ENCODE results near the gene ATP2B1.
A peak's percentile ranks its signal among the peaks of the same experiment; 100 is the strongest.

The ATP2B1 gene

DNA sequence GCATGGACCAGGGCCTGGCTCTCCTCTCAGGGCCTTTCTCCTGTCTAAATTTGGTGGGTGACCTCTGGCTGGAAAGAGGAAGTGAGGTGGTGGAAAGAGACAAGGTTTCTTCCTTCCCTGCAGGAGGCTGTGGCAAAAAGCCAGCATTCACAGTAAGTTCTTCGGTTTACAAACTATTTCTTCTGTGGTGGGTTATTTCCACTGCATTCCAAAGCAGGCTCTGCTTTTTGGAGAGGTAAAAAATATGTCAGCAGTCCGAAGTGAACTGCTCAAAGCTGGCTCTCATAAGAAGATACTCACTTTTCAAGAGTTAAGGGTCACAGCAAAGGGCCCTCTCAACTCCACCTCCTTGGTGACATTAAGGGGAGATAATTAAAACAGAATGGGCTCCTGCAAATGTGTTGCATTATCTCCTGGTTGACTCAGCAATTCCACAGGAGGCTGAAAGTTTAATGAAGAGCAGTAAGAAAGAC is 133.9 kb downstream of the ATP2B1 start:
- DNase-seq, result no peak

DNA sequence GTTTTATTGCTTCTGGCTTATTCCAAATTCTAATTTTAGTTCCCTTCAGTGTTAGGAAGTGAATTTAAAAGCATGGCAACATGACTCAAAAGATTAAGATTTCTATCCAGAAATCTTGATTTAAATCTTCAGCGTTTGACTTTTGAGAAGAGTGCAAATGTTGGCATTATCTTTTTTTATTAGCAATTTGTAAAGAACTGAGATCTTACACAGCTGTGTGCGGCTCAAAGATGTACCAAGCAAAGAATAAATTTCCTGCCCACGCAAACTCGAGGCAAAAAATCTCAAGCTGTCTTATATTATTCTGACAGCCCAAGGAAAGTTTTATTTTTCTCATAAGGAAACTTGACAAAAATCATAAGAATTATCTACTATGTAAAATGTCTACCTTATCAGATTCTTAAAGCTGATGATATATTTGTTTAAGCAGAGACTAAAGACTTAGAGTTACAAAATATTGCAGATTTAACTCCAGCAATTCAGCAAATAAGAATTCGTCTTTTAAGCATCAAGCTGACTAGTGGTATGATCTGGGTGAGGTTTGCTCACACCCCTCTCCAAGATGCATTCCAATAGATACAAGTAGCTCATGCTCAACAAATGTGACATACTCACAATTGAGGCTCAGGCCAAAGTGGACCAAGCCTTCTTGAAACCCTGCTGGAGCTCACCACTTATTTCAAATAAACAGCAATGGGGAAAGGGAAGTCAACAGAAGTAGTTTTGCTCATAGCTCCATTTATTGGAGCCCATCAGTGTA is 135.4 kb downstream of the ATP2B1 start:
- DNase-seq, result no peak

DNA sequence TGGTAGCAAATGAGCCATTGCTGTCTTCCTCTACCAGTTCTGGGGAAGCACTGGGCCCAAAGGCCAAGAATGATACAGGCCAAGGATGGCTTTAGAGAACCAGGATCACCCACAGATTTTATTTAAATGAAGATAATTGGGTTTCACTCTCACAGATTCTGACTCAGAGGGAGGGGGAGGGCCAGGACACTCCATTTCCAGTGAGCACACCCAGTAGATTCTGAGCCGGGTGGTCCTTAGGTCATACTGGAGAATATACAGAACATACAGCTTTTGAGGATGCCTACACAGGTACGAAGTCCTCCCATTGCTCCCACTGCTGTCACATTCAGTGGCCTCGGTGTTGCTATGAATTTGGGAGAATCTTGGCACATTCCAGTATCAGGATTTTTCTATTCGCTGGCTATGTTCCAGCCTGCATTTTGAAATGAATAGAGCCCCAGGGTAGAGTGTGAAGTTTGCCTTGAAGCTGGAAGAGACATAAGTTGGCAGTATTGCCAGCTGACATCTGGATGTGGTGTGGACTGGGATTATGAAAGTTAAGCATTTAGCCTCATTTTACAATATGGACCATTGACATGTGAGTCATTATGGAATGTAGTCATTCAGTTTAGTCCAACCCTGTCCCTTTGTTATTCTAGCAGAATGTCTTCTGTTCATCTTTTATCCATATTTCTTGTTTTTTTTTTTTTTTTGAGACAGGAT is 137.0 kb downstream of the ATP2B1 start:
- DNase-seq, result no peak

DNA sequence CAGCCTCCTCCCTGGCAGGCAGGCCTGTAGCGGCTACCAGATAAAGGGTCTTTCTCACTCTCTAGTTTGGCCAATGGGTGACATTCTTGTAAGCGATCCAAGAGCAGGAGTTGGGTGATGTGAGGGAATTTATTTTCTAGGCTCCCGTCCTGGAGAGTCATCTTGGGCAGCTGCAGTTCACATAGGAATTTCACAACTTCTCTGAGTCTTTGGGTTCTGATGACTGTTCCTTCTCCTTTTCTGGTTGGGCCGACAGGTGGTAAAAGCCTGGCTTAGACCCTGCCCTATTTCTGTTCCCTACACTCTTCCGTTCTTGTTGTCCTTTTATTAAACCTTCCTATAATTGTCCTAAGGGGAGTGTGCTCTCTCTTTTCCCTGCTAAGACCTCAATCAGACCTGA is 140.2 kb downstream of the ATP2B1 start:
- DNase-seq, result no peak

DNA sequence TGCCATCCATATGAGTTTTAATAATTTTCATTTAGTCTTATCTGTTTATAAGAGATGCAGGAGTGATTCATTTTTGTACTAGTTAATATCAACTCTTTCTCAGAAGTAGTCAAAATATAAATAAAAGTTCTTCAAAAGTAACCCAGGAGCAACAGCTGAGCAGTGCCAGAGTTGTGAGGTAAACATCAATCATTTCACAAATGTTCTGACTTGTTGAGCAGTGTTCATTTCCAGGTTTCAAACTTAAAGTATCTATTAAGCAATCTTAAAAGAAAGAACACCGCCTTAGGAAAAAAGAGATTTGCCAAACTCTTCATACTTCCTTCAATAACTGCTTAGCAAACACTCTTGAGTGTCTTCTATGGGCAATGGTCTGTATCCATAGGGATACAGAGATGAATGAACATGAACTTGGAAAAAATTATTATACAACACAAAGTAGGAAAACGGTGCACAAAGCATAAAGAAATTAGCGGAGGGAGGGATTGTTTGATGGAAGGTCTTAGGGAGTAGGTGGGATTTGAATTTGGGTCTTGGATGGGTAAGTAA is 140.9 kb downstream of the ATP2B1 start:
- no peak for DNase-seq

DNA sequence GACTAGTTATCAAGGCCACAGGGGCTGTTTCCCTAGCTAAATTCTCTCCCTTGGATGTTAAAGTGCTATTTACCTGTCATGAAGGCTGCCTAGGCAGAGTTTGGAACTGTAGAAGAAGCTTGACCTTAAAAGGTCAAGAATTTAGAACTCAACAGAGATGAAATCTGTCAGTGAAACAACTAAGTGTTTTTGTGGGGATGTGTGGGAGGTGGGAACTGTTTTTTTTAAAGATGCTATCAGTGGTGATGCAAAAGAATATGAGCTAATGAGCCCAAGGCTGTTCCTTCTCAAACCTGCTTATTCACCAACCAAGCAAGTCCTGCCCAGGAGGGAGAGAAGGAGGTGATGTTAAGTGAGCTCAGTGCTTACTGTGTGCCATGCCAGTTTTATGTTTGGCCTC is 142.0 kb downstream of the ATP2B1 start:
- no peak for DNase-seq

DNA sequence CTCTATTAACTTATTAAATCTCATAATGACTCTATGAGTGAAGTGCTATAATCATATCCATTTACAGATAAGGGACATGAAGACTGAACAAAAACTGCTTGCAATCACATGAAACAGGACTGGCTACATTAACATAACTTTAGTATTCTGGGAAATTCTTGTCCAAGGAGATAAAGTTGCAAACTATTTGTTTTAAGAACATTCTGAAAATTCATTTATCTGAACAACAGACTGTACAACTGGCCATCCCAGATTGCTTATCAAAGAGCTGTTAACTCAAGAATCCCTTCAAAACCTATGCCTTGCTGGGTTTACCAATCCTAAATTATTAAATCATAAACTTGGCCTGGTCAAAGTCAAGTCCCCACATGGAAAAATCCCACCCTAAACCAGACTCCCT is 143.6 kb downstream of the ATP2B1 start:
- no peak for DNase-seq

DNA sequence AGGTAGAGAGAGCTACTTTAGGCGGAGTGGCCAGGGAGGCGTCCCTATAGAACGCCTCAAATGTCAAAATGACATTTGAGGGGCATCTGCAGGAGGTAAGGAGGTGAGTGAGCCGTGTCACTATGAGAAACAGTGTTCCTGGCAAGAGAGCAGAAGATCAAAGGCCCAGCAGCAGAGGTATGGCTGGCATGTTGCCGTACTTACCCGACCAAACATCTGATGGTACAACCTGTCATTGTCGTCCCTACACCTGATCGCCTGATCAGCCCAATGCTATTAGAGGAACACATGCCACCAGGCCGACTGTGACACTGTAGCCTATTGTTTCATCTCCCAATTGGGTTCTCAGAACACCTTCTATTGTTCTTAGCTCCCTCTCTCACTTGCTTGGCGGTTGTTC is 148.9 kb downstream of the ATP2B1 start:
- no peak for DNase-seq

DNA sequence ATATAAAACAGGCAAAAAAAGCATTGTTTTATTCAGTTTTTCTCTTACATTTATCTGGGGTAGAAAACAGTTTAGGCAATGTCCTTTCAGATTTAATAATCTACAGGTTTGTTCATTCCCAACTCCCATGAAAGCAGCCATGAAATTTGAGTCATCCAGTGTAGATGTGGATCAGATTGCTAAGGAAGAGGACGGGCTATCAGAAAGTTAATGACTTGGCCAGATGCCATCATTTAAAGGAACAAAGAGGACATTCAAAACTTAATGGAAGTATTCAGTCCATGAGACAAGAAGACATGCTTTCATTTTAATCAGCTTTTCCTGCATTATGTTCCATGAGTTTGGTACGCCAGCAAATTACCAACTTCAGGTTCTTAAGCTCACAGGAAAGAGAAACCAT is 151.7 kb downstream of the ATP2B1 start:
- no peak for DNase-seq

DNA sequence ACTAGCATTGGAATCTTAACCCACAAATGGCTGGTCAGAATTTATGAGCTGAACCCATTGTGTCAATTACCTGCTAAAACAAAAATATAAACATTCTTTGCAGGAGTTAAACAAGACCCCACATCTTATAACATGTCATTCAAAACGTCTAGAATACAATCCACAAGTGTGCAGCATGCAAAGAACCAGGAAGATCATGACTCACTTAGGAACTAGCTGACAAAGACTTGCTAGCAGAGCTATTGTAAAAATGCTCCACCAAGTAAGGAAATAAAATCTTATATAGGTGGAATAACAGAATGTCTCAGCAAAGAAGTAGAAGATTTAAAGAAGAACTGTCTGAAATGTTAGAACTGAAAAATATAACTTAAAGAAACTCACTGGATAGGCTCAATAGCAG is 156.3 kb downstream of the ATP2B1 start:
- no peak for DNase-seq

DNA sequence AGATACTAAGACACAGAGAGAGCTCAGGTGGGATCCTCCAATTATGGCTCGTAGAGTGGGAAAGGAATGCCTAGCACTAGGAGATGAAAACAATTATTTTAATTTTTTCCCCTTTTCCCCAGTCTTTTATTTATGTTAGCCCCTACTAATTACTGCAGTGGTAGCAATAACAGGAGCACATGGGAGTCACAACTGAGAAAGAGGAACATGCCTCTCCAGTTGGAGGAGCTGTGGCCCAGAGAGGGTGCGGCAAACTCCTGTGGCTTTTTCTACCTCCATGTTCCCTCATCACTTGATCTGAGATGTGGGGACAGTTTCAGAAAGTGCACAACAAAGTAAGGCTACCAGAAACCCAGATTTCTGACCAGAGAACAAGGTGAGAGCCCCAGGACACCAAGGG is 156.9 kb downstream of the ATP2B1 start:
- no peak for DNase-seq

DNA sequence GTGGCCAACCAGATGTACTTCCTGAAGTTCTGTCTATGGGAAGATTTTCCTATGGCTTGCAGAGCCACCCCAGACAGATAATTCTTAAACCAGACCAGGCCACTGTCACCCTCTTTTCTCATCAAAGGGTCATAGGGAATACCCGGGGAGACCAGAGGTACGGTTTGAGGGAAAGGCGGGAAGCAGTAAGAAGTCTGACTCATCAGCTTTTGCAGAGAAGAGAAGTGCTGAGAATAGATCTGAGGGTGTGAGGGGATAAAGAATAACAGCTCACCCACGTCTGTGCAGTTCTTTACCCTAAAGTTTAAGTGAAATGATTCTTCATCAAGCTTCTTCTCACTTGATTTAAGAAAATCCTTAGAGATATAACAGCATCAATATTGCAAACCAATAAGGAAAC is 161.5 kb downstream of the ATP2B1 start:
- DNase-seq, result no peak

DNA sequence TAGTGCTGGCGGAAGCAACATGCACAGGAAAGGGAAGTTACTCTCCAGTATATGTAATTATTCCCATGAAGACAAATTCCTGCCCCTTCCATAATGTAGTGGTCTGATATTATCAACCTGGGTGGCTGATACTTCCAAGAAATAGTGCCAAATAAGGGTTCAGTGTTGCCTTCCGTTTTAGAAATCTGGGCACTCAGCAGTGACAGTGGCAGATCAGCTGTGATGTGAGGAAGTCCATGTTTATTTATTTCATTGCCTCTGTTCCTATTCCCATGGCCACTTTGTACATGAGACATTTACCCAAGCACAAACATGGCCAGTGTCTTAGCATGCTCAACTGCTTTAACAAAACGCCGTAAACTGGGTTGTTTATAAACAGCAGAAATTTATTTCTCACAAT is 162.5 kb downstream of the ATP2B1 start:
- no peak for DNase-seq

DNA sequence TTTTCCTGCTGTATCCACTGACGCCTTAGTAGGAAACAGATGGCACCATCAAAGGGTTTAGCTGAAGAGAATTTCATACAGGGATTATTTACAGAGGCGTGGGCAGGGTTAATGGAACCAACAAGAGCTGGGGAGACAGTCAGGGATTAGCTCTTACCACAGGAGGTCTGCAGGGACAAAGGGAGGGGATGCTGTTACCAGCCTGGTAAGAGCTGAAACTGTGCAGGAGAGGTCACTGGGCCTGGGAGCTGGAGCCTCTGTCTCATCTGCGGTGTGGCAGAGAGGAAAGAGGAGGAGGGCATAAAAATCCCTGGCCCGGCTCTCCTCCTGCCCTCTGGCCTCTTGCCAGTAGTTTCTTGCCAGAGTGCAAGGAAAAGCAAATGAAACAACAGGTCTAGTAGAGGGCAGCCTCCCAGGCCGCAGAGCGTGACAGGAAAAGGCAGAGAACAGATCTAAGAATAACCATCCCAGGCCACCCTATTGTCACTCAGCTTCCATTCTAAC is 163.9 kb downstream of the ATP2B1 start:
- DNase-seq, result peak; percentile 82

DNA sequence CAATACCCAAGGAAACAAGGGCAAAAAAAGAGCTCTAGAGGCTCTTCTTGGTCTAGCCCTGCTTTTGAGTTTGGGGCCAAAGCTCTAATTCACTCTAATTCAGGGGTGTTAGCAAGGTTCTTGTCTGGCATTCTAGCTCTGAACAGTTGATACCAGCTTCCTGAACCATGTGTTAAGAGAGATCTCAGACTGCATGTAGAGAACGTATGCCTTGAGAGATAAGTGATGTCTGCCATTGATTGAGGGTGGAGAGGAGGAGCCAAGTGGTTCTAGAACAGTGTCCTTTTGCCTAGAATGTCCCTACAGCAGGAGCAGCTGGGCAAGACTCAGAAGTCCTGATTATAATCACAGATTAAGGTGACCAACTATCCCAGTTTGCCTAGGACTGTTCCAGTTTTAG is 164.6 kb downstream of the ATP2B1 start:
- peak; percentile 17 for DNase-seq

DNA sequence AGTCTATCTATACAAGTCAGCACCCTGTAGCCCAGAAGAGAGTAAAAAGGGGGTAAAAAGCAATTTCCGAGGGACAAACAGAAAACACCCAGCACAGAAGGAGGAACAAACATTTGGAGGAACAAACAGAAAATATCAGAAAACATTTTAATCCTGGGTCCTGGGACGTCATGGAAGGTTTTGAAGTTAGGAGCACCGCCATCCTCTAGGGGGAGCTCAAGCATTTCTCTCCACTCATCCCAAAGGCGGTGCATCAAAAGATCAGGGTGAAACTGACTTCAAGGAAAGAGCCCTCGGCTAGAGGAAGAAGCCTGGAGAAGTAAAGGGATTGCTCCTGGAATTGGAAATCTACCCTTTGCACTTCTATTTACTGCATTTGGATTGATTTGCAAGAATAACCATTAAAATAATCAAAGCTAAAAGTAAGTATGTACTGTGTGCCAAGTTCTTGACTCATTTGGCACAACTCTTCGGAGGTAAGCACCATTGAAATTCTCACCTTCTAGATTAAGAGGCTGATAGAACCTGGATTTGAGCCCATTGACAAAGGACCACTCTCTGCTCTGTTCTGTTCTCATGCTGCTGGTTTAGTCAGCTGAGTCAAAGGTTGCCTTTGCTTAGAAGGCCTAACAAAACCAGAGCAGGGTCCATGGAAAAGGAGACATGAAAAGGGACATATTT is 165.6 kb downstream of the ATP2B1 start:
- peak; percentile 73 for DNase-seq

DNA sequence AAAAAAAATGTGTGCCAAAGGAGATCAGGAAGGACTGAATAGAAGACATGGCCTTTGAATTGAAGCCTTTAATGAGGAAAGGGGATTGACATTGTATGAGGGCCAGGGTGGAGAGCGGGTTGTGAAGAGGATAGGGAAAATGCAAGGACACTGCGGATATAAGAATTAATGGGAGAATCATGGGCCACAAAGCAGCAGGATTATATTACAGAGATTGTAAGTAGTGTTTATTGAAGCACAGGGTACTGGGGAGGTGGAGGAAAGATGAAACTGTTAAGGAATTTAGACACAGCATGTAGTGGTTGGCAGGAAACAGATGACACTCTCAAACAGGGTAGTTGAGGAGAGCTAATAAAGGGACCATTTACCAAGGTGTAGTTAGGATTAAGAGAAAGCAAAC is 166.4 kb downstream of the ATP2B1 start:
- DNase-seq, result no peak

DNA sequence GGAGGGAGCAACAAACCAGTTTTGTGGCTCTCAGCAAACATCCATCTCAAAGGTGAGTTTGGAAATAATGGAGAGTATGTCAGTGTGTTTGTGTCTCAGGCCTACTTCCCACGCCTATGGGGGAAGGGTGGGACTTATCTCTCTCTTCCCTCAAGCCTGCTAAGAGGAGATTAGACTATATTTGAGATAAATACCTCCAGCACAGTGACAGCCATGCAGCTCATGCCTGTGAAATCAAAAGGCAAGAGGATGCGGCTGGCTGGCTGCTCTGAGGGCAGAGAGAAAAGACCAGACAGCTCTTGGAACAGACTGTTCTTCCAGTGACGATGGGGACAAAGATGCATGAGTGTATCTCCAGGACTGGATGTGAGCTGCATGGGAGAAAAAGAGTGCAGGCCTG is 168.1 kb downstream of the ATP2B1 start:
- DNase-seq, result no peak

DNA sequence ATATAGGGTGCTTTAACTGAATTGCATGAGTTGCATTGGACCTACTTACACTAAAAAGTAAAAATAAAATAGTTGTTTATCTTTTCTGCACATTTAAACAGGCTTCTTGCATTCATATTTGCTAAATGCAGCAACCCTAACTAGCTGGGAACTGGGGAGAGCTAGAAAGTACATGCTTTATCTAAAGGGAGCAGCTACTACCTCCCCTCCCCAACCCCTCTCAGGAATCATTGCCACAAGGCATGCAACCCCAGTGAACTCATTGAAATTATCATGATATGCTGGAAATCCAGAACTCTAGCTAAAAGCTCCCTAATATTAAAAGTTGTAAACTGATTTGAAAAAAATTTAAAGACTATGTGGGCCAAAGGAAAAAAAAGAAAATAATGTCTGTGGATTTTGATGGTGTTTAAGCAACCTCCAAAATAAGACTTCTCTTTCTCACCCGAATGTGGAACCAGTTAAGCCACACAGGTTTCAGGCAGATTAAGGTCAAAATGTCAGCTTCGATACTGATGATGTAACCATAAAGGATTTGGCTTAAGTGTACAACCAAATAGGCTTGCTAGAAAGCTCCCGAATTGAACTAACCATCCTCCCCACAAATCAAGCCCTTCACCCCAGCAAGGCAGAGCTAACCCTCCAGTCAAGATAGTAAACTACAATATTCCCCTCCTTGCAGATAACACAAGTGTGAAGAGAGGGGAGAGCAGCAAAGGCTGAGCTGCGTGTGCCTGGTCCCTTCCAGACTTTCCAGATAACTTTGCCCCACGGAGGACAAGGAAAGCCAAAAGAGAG is 169.0 kb downstream of the ATP2B1 start:
- DNase-seq, result no peak

DNA sequence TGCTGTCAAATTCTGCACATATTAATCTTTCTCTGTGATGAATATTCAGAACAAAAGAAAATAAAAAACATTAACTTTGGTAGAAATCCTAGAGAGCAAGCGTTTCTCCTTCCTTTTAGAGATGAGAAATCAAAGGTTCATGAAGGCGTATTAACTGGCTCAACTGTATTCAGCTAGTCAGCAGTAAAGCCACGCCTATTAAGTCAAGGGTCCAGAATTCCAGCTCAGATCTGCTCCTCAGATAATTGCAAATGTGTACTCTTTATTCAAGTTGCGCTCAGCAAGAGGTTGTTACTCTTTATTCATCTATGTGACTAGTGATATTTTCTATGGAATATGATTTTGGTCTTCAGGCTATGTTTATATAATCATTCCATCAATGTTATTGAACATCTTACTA is 169.7 kb downstream of the ATP2B1 start:
- DNase-seq, result no peak

Measured in NCI-H1092 treated with DMSO at 0.1 percent for 48 hours (cell line).